ENCODE measurements around the gene RBM8A.

GRCh38 chr1:145936247-145936646, 9.0 kb upstream of the RBM8A start:
- no peak for TF ChIP-seq CTCF (IDR thresholded peaks at IDR 0.05; ENCODE audit: low read depth, low read length, poor library complexity, severe bottlenecking)
- no peak for TF ChIP-seq EZH2phosphoT487 (IDR thresholded peaks at IDR 0.05; ENCODE audit: borderline replicate concordance, low read length)
